ENCODE results near the gene WFS1. TPM values are rescaled to one million over a fixed set of nuclear protein-coding genes. Genes with fewer than 3 reads are reported as not detected.

The WFS1 gene
- total RNA-seq, 2 experiments from 2014 or later = 1.8 to 2.8 TPM

GRCh38 chr4:6331018-6331417 is 61.4 kb downstream of the WFS1 start:
- Mint-ChIP-seq H3K27me3 (peaks cover 15% of the 10 kb centered on the region), H3K36me3 (ENCODE audit: low read depth) (no peaks in the 10 kb centered on the region), H3K9me3 (no peaks in the 10 kb centered on the region), H3K27ac (no peak overlapping the region), H3K4me3 (no peak overlapping the region), H3K4me1 (ENCODE audit: low read depth) (no peaks in the 10 kb centered on the region)
- intact Hi-C loops (cut with micrococcal nuclease) = no loop called here
- ChIA-PET POLR2A (no interaction called here), CTCF (interaction anchor here (0.7 to 7.6 kb wide), 27 partner anchors 8 to 1433 kb away, joined by 3 to 304 read pairs (median 4); partner anchors contain the start of gene WFS1)
- DNase-seq (peak; percentile 41), ATAC-seq (peak; percentile 40)
- TF ChIP-seq CTCF (IDR thresholded peaks at IDR 0.05) = peak; percentile 54

GRCh38 chr4:6331468-6331867 is 61.8 kb downstream of the WFS1 start:
- POLR2A ChIA-PET = no interaction called here

GRCh38 chr4:6332042-6332668 is 62.5 kb downstream of the WFS1 start:
- no peaks in the 10 kb centered on the region for H3K36me3 Mint-ChIP-seq (ENCODE audit: low read depth)
- ChIA-PET POLR2A (no interaction called here), CTCF (interaction anchor here (1.0 to 7.6 kb wide), 23 partner anchors 9 to 242 kb away, joined by 3 to 304 read pairs (median 4); partner anchors contain the start of gene WFS1)
- H3K4me1 Mint-ChIP-seq (ENCODE audit: low read depth) = no peaks in the 10 kb centered on the region
- H3K4me3 Mint-ChIP-seq = no peak overlapping the region
- DNase-seq = peak; percentile 27
- ATAC-seq = no peak
- no peak overlapping the region for H3K27ac Mint-ChIP-seq
- H3K27me3 Mint-ChIP-seq = peaks cover 16% of the 10 kb centered on the region
- intact Hi-C loops (cut with micrococcal nuclease) = no loop called here
- H3K9me3 Mint-ChIP-seq = no peaks in the 10 kb centered on the region
- TF ChIP-seq CTCF (IDR thresholded peaks at IDR 0.05) = peak; percentile 85

More at GRCh38 chr4:6331468-6331867, 61.8 kb downstream of the WFS1 start:
- Mint-ChIP-seq H3K27me3 (peaks cover 13% of the 10 kb centered on the region), H3K4me1 (ENCODE audit: low read depth) (no peaks in the 10 kb centered on the region), H3K36me3 (ENCODE audit: low read depth) (no peaks in the 10 kb centered on the region), H3K4me3 (no peak overlapping the region), H3K27ac (no peak overlapping the region), H3K9me3 (no peaks in the 10 kb centered on the region)
- CTCF ChIA-PET = interaction anchor here (0.7 to 7.6 kb wide), 28 partner anchors 9 to 333 kb away, joined by 3 to 304 read pairs (median 4); partner anchors contain the start of gene WFS1
- intact Hi-C loops (cut with micrococcal nuclease) = no loop called here
- no peak for ATAC-seq
- no peak for TF ChIP-seq CTCF (IDR thresholded peaks at IDR 0.05)
- no peak for DNase-seq

GRCh38 chr4:6332669-6333050 is 63.0 kb downstream of the WFS1 start:
- H3K27me3 Mint-ChIP-seq = peaks cover 20% of the 10 kb centered on the region
- ChIA-PET POLR2A (no interaction called here), CTCF (interaction anchor here (1.0 to 7.6 kb wide), 21 partner anchors 9 to 241 kb away, joined by 3 to 304 read pairs (median 5); partner anchors contain the start of gene WFS1)
- H3K4me1 Mint-ChIP-seq (ENCODE audit: low read depth) = peaks cover 2% of the 10 kb centered on the region
- H3K36me3 Mint-ChIP-seq (ENCODE audit: low read depth) = no peaks in the 10 kb centered on the region
- H3K27ac Mint-ChIP-seq = no peak overlapping the region
- H3K4me3 Mint-ChIP-seq = no peak overlapping the region
- no peak for ATAC-seq
- TF ChIP-seq CTCF (IDR thresholded peaks at IDR 0.05) = no peak
- intact Hi-C loops (cut with micrococcal nuclease) = no loop called here
- DNase-seq = no peak
- H3K9me3 Mint-ChIP-seq = no peaks in the 10 kb centered on the region

Data from activated CD8-positive, alpha-beta T cell treated with anti-CD3 and anti-CD28 coated beads for 36 hours (primary cell).